OCI-LY3 (cell line): ENCODE results near the gene GCSH.

ENCODE experiments used
- H2AFZ ChIP-seq: fragments of 200-600, 300-600 bp; shearing (Covaris generic); 2 replicates; pipeline ENCODE4 v1.6.0; 2014; ENCODE audit warnings: antibody characterized with exemption, low read depth, low read length
- H3K27ac ChIP-seq: fragments of 200-600, 300-600 bp; sonication (generic); 2 replicates; pipeline ENCODE4 v1.5.1; 2014; ENCODE audit warnings: mild to moderate bottlenecking, low read length, moderate library complexity, mixed read lengths
- H3K27me3 ChIP-seq: fragments of 200-600, 300-600 bp; sonication (generic); 2 replicates; pipeline ENCODE4 v1.6.1; 2014; ENCODE audit warnings: low read depth, low read length, mixed read lengths
- H3K36me3 ChIP-seq: fragments of 200-600, 300-600 bp; sonication (generic); replicated peaks from 2 replicates; pipeline ENCODE3; 2014; ENCODE audit warnings: low read depth, low read length, mixed read lengths
- H3K4me1 ChIP-seq: fragments of 300-600, 200-600 bp; sonication (generic); 2 replicates; pipeline ENCODE4 v1.6.1; 2014; ENCODE audit warnings: low read length, mixed read lengths
- H3K4me2 ChIP-seq: fragments of 200-600, 300-600 bp; sonication (generic); 2 replicates; pipeline ENCODE4 v1.6.1; 2014; ENCODE audit warnings: low read length, mixed read lengths
- H3K4me3 ChIP-seq: fragments of 300-600, 200-600 bp; sonication (generic); 2 replicates; pipeline ENCODE4 v1.5.1; 2014; ENCODE audit warnings: antibody characterized with exemption, mild to moderate bottlenecking, low read length, moderate library complexity
- H3K79me2 ChIP-seq: fragments of 300-600, 200-600 bp; shearing (Covaris generic); 2 replicates; pipeline ENCODE4 v1.6.1; 2014; ENCODE audit warnings: mild to moderate bottlenecking, low read length, mixed read lengths
- H3K9ac ChIP-seq: fragments of 300-600, 200-600 bp; shearing (Covaris generic); 2 replicates; pipeline ENCODE4 v1.6.0; 2014; ENCODE audit warnings: mild to moderate bottlenecking, low read length, moderate library complexity
- H3K9me3 ChIP-seq: fragments of 200-600, 300-600 bp; shearing (Covaris generic); 2 replicates; pipeline ENCODE4 v1.6.1; 2014; ENCODE audit warnings: low read length, mixed read lengths; ENCODE audit not compliant: insufficient read depth
- H4K20me1 ChIP-seq: fragments of 200-600, 300-600 bp; sonication (generic); 2 replicates; pipeline ENCODE4 v1.6.1; 2016; ENCODE audit warnings: low read length, mixed read lengths; ENCODE audit not compliant: insufficient read depth
- EZH2phosphoT487 ChIP-seq: fragments of 200-600 bp; shearing (Covaris generic); IDR thresholded peaks from 2 replicates; pipeline ENCODE4 v1.6.1; 2018; ENCODE audit warnings: antibody characterized with exemption, mixed run types, low read depth
- TF ChIP-seq, protein P1 (sequence below): fragments of 200-600, 300-600 bp; sonication (generic); IDR thresholded peaks from 2 replicates; pipeline ENCODE4 v1.5.1; 2014; ENCODE audit warnings: antibody characterized with exemption, low read length, low read depth

GCSH gene

DNA sequence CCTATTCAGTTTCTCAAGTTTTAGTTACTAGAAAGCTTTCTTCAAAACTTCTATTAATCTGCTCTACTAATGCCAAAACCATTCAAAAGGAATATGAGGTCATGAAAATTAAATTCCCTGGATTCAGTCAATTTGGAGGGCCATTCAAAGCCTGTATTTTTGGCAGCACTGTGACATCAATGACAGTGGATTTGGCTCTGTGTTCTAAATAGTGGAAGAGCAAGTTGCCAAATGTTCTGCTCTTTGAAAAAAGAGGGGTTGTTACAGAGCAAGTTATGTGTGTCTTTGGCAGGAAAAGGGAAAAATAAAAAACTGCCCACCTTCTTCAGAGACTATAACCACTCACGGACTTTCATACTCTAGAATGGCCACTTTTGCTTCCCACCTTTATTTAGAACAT, 16.0 kb downstream of the GCSH start:
- Histone ChIP-seq H3K27ac (no peak overlapping the region), H3K9me3 (no peaks in the 10 kb centered on the region), H3K9ac (no peak overlapping the region), H4K20me1 (no peaks in the 10 kb centered on the region), H3K4me2 (no peak overlapping the region), H3K4me3 (no peak overlapping the region), H2AFZ (no peak overlapping the region), H3K27me3 (no peaks in the 10 kb centered on the region), H3K4me1 (peaks cover 9% of the 10 kb centered on the region; the same call in 1 of the 2 replicates), H3K79me2 (no peaks in the 10 kb centered on the region), H3K36me3 (no peaks in the 10 kb centered on the region)
- TF ChIP-seq, protein P1, sequence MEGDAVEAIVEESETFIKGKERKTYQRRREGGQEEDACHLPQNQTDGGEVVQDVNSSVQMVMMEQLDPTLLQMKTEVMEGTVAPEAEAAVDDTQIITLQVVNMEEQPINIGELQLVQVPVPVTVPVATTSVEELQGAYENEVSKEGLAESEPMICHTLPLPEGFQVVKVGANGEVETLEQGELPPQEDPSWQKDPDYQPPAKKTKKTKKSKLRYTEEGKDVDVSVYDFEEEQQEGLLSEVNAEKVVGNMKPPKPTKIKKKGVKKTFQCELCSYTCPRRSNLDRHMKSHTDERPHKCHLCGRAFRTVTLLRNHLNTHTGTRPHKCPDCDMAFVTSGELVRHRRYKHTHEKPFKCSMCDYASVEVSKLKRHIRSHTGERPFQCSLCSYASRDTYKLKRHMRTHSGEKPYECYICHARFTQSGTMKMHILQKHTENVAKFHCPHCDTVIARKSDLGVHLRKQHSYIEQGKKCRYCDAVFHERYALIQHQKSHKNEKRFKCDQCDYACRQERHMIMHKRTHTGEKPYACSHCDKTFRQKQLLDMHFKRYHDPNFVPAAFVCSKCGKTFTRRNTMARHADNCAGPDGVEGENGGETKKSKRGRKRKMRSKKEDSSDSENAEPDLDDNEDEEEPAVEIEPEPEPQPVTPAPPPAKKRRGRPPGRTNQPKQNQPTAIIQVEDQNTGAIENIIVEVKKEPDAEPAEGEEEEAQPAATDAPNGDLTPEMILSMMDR, result no peak
- TF ChIP-seq EZH2phosphoT487, result no peak

DNA sequence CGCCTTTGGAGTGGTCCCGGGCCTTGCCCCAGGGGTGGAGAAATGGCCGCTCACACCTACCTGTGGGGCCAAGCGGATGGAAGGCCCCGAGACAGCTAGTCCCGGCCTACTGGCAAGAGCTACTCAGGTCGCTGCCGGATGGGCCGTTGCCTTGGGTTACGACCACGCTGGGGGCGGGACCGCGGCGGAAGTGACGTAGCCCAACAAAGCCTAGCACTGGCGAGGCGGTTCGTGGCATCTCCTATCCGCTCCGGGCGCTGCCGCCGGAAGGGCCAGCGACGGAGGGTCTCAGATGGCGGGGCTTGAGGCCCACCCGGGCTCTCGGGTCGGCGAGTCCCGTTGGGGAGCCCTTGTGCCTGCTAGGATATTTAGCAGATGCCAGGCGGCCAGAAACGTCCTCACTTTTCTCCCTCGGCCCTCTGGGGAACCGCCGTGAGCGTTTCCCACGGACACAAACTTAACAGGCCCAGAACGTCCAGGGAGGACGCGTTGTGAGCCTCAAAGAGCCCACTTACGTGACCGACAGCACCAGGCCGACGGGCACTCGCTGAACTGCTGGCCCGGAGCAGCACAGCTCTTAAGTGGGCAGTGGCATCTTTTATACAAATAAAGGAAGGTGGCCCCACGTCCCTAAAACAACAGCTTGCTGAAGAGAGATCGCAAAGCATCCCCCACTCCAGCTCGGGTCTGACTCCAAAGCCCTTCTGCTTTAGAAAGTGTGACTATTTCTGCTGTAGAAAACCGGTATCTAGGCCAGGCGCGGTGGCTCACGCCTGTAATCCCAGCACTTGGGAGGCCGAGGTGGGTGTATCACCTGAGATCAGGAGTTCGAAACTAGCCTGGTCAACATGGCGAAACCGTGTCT, 18.9 kb downstream of the GCSH start, which contains the start of gene C16orf46:
TSS of gene C16orf46 (minus strand) at position 163 of the 865 bp plus-strand sequence. CDS start 13,283 bp downstream, outside the sequence.
- TF ChIP-seq, protein P1, result no peak
- TF ChIP-seq EZH2phosphoT487, result no peak
- Histone ChIP-seq H3K27ac (peak within 1 kb of the TSS; percentile 60), H4K20me1 (no peaks in the 10 kb centered on the region), H3K9me3 (no peaks in the 10 kb centered on the region), H3K79me2 (no peaks in the 10 kb centered on the region), H3K4me1 (peaks cover 9% of the 10 kb centered on the region; the same call in 1 of the 2 replicates), H3K27me3 (no peaks in the 10 kb centered on the region), H3K4me2 (peak within 1 kb of the TSS; percentile 93), H3K9ac (peak within 1 kb of the TSS; percentile 79), H2AFZ (peak within 1 kb of the TSS; percentile 92), H3K36me3 (no peaks in the 10 kb centered on the region), H3K4me3 (peak within 1 kb of the TSS; percentile 81)

DNA sequence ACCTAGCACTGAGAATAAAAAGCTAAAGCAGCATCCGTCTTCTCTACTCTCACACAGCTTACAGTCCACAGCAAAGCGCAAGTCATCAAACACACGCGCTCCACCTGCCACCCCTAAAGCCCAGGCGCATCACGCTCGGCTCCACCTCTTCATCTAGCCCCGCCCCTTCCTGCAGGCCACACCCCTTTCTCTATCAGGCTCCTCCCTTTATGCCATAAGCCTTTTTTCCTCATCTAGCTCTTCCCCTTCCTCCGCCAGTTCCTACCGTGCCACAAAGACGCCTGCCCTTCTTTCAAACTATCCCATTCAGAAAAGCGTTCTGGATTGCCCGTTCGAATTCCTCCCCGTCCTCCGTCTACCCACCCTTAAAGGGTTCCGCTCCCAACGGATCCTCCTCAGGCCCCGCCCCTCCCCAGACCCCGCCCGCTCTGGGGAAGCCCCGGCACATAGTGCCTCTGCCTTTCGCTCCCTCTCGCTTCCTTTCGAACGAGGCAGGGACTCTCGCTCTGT, 19.6 kb downstream of the GCSH start:
- H3K27me3 ChIP-seq, result no peaks in the 10 kb centered on the region
- peak overlapping the region; percentile 92 for H2AFZ ChIP-seq
- peak overlapping the region; percentile 93 for H3K4me2 ChIP-seq
- H3K4me3 ChIP-seq, result peak overlapping the region; percentile 81
- H4K20me1 ChIP-seq, result no peaks in the 10 kb centered on the region
- no peaks in the 10 kb centered on the region for H3K36me3 ChIP-seq
- peak overlapping the region; percentile 60 for H3K27ac ChIP-seq
- H3K4me1 ChIP-seq, result peaks cover 9% of the 10 kb centered on the region; the same call in 1 of the 2 replicates
- H3K9ac ChIP-seq, result peak overlapping the region; percentile 79
- H3K79me2 ChIP-seq, result no peaks in the 10 kb centered on the region
- TF ChIP-seq, protein P1, result no peak
- no peak for TF ChIP-seq EZH2phosphoT487
- no peaks in the 10 kb centered on the region for H3K9me3 ChIP-seq

DNA sequence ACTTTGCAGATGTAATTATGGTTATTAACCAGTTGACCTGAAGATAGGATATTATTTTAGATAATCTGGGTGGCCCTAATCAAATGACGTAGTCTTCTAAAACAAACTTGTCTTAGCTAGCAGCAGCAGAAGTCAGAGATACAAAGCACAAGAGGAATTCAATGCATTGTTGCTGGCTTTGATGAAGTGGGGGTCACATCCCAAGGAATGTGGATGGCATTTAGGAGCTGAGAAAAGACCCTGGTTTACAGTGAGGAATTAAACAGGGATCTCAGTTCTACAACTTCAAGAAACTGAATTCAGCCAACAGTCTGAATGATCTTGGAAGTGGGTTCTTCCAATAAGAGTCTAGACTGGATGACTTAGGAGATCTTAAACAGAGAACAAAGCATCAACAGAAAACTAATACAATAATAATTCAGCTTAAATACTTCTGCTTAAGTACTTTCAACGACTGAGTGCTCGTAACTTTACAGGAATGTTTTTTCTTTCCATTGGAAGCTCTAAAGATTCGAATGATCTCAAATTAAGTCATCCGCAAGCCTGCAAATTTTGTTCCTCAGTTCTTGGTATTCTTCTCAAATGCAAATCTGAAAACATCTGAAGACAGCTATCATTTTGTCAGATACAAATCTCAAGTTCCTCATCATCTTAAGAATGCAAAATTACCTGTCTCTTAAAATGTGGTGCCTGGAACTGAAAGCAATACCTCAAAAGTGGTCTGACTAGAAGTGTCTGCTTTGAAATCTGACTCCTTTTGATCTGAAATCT, 22.4 kb downstream of the GCSH start:
- no peak overlapping the region for H3K4me2 ChIP-seq
- TF ChIP-seq EZH2phosphoT487, result no peak
- TF ChIP-seq, protein P1, result no peak
- no peaks in the 10 kb centered on the region for H3K36me3 ChIP-seq
- H3K4me1 ChIP-seq, result peaks cover 9% of the 10 kb centered on the region; the same call in 1 of the 2 replicates
- H2AFZ ChIP-seq, result no peak overlapping the region
- H3K9me3 ChIP-seq, result no peaks in the 10 kb centered on the region
- H3K79me2 ChIP-seq, result no peaks in the 10 kb centered on the region
- H4K20me1 ChIP-seq, result no peaks in the 10 kb centered on the region
- H3K27ac ChIP-seq, result no peak overlapping the region
- H3K27me3 ChIP-seq, result no peaks in the 10 kb centered on the region
- no peak overlapping the region for H3K4me3 ChIP-seq
- H3K9ac ChIP-seq, result no peak overlapping the region
